Right atrium auricular region (tissue), 2 donors: ENCODE results near the gene CD3D. TPM values are rescaled to one million over a fixed set of nuclear protein-coding genes. Genes with fewer than 3 reads are reported as not detected.
"Not testable (repeated sequence)": the region's sequence is repeated elsewhere in the genome, so short reads cannot be mapped to it uniquely, and the experiment has no call there.

Experiments used
- DNase-seq: peaks from one replicate; pipeline ENCODE4 v3.0.0-alpha.2; 2019; ENCODE audit warnings: low spot score
- H3K27ac ChIP-seq, 2 donors: fragments of 200-600 bp; sonication (generic); 1 replicate in 1 of 2; 2 replicates in 1 of 2; pipeline ENCODE4 v1.5.1; 2016 to 2019
- H3K27me3 ChIP-seq, 2 donors: fragments of 200-600 bp; sonication (generic); one replicate each; pipeline versions ENCODE4 v1.5.1 to v1.6.0; 2017 to 2019
- H3K36me3 ChIP-seq: fragments of 200-600 bp; sonication (generic); one replicate; pipeline ENCODE4 v1.5.1; 2016
- H3K4me1 ChIP-seq, 2 donors: fragments of 200-600 bp; sonication (generic); one replicate each; pipeline versions ENCODE4 v1.5.1 to v1.6.0; 2017 to 2019
- H3K4me3 ChIP-seq, 2 donors: fragments of 200-600 bp; sonication (generic); 1 replicate in 1 of 2; 2 replicates in 1 of 2; pipeline ENCODE4 v1.5.1; 2017 to 2019; ENCODE audit warnings: mild to moderate bottlenecking in 1 of 2, moderate library complexity in 1 of 2
- H3K9me3 ChIP-seq, 2 donors: fragments of 200-600 bp; sonication (generic); one replicate each; pipeline ENCODE4 v1.5.1; 2019
- CTCF ChIP-seq, 2 donors: fragments of 200-600 bp; sonication (generic); IDR thresholded peaks; one replicate each; pipeline ENCODE4 v1.5.1; 2019; ENCODE audit warnings: antibody characterized with exemption in 2 of 2
- total RNA-seq, 2 donors: library from RNA; depleted of rRNA; stranded (reverse); fragments of >200 nt; gene quantifications; one replicate each; pipeline ENCODE4 v1.1.0, GENCODE V29; 2016

The CD3D gene
- total RNA-seq, 2 donors from 2014 or later, result 1.5 TPM; not detected in 1

- TF ChIP-seq CTCF (IDR thresholded peaks at IDR 0.05), result no peak
- Histone ChIP-seq H3K4me3 (no peak overlapping the region), H3K36me3 (no peaks in the 10 kb centered on the region), H3K4me1 (peaks cover 0 to 9% of the 10 kb centered on the region in 2 donors), H3K27ac (no peak overlapping the region), H3K9me3 (no peaks in the 10 kb centered on the region), H3K27me3 (no peaks in the 10 kb centered on the region)
- no peak for DNase-seq
Observed at GRCh38 chr11:118312328-118312727, 30.2 kb downstream of the CD3D start.

- TF ChIP-seq CTCF (IDR thresholded peaks at IDR 0.05), result no peak
- H3K4me1 ChIP-seq, result peaks cover 0 to 3% of the 10 kb centered on the region in 2 donors
- no peaks in the 10 kb centered on the region for H3K9me3 ChIP-seq
- H3K36me3 ChIP-seq, result no peaks in the 10 kb centered on the region
- no peak for DNase-seq
- no peak overlapping the region for H3K27ac ChIP-seq
- no peaks in the 10 kb centered on the region for H3K27me3 ChIP-seq
- H3K4me3 ChIP-seq, result no peak overlapping the region
Observed at GRCh38 chr11:118311518-118311917, 31.0 kb downstream of the CD3D start.

- DNase-seq, result no peak
- H3K27me3 ChIP-seq, result no peaks in the 10 kb centered on the region
- H3K36me3 ChIP-seq, result no peaks in the 10 kb centered on the region
- H3K27ac ChIP-seq, result no peak overlapping the region
- no peaks in the 10 kb centered on the region for H3K4me1 ChIP-seq
- no peaks in the 10 kb centered on the region for H3K9me3 ChIP-seq
- TF ChIP-seq CTCF (IDR thresholded peaks at IDR 0.05), result no peak
- no peak overlapping the region for H3K4me3 ChIP-seq
Observed at GRCh38 chr11:118310781-118311485, 31.6 kb downstream of the CD3D start.

GRCh38 chr11:118310271-118310670, 32.2 kb downstream of the CD3D start:
- Histone ChIP-seq H3K9me3 (no peaks in the 10 kb centered on the region), H3K27me3 (no peaks in the 10 kb centered on the region), H3K36me3 (no peaks in the 10 kb centered on the region), H3K4me3 (no peak overlapping the region), H3K4me1 (no peaks in the 10 kb centered on the region), H3K27ac (no peak overlapping the region)
- no peak for DNase-seq
- no peak for TF ChIP-seq CTCF (IDR thresholded peaks at IDR 0.05)

- not testable (repeated sequence) for H3K4me1 ChIP-seq, H3K27ac ChIP-seq, H3K4me3 ChIP-seq, DNase-seq, H3K9me3 ChIP-seq, H3K36me3 ChIP-seq, H3K27me3 ChIP-seq
Observed at GRCh38 chr11:118308995-118309528, 33.4 kb downstream of the CD3D start.

- Histone ChIP-seq H3K36me3 (no peaks in the 10 kb centered on the region), H3K9me3 (no peaks in the 10 kb centered on the region), H3K27ac (no peak overlapping the region), H3K27me3 (no peaks in the 10 kb centered on the region), H3K4me1 (no peaks in the 10 kb centered on the region), H3K4me3 (no peak overlapping the region)
- DNase-seq, result no peak
- no peak for TF ChIP-seq CTCF (IDR thresholded peaks at IDR 0.05)
Observed at GRCh38 chr11:118306556-118306955, 35.9 kb downstream of the CD3D start.
